HG03135 (cell line): ENCODE results near the gene SIGLEC10.
"Not testable (repeated sequence)": the region's sequence is repeated elsewhere in the genome, so short reads cannot be mapped to it uniquely, and the experiment has no call there.

Source experiments
- ATAC-seq: cut with Tn5 transposase; IDR thresholded peaks from one replicate; pipeline ENCODE4 v1.9.1; 2021; ENCODE audit warnings: mild to moderate bottlenecking, moderate library complexity; ENCODE audit not compliant: unreplicated experiment

SIGLEC10 gene, protein sequence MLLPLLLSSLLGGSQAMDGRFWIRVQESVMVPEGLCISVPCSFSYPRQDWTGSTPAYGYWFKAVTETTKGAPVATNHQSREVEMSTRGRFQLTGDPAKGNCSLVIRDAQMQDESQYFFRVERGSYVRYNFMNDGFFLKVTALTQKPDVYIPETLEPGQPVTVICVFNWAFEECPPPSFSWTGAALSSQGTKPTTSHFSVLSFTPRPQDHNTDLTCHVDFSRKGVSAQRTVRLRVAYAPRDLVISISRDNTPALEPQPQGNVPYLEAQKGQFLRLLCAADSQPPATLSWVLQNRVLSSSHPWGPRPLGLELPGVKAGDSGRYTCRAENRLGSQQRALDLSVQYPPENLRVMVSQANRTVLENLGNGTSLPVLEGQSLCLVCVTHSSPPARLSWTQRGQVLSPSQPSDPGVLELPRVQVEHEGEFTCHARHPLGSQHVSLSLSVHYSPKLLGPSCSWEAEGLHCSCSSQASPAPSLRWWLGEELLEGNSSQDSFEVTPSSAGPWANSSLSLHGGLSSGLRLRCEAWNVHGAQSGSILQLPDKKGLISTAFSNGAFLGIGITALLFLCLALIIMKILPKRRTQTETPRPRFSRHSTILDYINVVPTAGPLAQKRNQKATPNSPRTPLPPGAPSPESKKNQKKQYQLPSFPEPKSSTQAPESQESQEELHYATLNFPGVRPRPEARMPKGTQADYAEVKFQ

GRCh38 chr19:51417107-51417809, at the start of gene SIGLEC10:
Gene SIGLEC10 (minus strand): TSS chr19:51417642. CDS start chr19:51417581, 61 bp downstream.
- no peak for ATAC-seq

DNA sequence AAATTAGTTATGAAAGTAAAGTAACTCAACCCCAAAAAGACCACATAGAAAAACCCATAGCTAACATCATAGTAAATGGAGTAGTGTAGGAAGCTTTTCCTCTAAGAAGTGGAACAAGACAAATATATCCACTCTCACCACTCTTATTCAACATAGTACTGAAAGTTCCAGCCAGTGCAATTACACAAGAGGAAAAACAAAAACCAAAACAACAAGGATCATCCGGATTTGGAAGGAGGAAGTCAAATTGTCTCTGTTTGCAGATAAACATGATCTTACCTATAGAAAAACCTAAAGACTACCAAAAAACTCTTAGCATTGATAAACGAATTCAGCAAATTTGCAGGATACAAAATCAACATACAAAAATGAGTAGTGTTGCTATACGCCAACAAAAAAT, 49.3 kb upstream of the SIGLEC10 start:
- no peak for ATAC-seq

DNA sequence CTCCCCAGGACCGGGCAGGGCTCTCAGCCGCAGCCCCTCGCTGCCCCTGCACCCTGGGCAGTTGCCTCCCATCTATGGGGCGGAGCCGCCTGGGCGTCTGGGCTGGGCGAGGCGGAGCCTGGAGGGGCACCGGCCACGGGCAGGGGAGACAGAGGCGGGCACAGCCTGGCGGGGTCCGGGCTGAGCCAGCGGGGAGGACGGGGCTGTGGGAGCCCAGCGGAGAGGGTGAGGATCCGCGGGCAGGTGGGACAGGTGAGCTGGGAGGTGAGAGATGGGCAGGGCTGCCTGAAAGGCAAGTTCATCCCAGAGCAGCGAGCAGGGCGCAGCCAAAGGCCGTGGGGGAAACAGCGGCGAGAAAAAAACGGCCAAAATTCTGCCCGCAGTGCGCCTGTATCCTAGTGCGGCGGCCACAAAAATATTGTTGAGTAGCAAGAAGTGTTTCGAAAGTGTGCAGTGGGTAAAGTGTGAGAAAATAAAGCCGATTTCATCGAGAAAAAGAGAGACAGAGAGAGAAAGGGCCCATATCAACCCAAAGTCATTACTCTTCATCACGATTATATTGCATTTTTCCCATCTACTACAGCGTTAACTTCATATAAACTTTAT, 46.6 kb upstream of the SIGLEC10 start:
- not testable (repeated sequence) for ATAC-seq

GRCh38 chr19:51462681-51463080, 45.2 kb upstream of the SIGLEC10 start:
- no peak for ATAC-seq

DNA sequence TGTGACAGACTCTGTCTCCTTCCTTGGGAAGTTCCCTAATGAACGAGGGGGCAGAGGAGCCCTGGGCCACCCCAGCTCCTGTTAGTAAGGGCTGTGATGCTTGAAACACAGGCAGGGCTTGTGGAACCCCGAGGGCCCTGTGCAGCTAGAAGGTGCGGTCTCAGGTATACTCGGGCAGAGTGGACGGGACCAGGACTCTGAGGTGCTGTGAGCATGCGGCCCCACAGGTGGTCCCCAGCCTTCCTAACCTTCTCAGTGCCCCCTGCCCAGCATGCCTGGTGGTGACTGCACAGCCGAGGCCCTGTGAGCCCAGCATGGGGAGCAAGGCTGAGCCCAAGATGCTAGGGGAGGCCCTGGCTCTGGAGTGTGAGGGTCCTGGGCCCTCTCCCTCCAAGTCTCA, 44.8 kb upstream of the SIGLEC10 start:
- ATAC-seq, result no peak

- no peak for ATAC-seq
These were observed 44.3 kb upstream of the SIGLEC10 start for GRCh38 chr19:51461723-51462161.

DNA sequence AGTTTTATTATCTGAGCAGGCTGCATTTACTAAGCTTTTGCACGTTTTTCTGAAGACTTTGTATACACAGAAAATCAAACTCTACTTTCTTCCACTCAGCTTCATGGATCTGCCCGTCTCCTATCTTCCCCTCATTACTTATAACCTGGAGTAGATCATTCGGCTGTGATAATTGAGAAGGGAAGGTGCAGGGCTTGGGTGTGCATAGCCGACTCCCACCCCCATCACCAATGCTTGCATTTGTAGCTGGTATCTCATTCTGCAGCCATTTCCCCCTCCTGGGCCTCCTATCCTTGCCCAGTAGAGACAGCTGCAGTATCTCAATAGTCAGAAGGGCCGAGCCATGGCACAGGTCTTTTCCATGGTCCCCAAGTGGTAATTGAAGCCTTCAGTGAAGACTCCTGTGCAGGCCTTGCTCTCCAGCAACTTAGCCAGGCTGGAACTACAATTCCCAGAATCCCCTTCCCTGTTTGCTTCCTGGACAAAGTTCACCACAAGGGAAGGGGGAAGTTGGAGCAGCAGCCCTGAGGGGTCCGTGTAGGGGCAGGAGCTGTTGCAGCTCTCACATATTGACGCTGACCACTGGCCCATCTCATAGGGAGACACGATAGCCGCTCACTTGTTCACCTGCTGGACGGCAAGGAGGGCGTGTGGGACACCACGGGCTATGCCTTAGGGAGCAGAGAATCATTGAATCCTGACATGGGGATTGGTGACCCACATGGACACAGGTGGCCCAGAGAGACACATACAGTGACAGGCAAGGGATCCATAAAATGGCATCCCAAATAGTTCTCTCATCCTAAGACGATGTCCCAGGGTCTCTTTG, 42.9 kb upstream of the SIGLEC10 start:
- ATAC-seq, result no peak

DNA sequence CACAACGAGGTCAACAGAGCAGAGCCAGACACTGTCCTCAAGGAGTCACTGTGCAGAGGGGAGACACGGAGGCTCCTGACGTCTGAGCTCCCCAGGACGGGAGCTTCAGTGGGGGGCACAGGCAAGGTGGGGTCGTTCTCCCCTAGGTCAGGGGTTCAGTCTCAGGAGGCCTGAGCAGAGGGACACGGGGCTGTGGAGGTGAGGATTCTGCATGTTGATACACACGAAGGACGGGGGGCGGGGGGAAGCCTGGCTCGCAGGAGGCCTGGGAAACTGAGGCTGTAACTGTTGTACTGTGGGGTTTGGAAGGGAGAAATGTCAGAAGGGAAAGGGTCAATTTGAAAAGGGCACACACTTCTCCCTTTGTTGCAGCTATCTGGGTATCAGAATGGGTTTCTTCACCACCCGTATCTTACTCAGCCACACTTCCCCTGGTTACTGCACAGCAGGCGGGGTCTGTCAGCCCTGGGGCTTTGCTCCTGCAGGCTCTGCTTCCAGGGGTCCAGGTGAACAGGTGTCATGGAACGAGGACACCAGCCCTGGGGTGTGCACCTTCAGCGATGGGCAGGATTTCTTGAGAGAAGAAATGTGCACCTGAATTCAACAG, 41.6 kb upstream of the SIGLEC10 start:
- ATAC-seq, result no peak

- no peak for ATAC-seq
These were observed 40.7 kb upstream of the SIGLEC10 start, which contains the start of gene SIGLEC8 for GRCh38 chr19:51458051-51458645. Gene SIGLEC8 (minus strand): TSS chr19:51458454. CDS start chr19:51458387, 67 bp downstream.

GRCh38 chr19:51457351-51458013, 40.0 kb upstream of the SIGLEC10 start:
- no peak for ATAC-seq

GRCh38 chr19:51456541-51457290, 39.3 kb upstream of the SIGLEC10 start:
- ATAC-seq, result no peak

DNA sequence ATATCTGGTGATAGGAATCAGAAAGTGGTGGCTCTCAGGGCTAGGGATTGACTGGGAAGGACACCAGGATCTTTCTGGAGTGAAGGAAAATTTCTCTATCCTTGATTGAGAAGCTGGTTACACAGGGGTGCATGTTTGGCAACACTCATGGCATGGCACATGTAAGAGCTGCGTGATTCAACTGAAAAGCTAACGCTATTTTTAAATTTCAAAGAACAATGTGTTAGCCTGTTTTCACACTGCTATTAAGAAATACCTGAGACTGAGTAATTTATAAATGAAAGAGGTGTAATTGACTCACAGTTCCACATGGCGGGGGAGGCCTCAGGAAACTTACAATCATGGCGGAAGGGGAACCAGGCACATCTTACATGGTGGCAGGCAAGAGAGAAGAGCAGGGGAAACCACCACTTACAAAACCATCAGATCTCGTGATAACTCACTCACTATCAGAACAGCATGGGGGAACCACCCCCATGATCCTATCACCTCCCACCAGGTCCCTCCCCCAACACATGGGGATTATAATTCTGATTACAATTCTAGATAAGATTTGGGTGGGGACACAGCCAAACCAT, 33.4 kb upstream of the SIGLEC10 start:
- ATAC-seq, result no peak

DNA sequence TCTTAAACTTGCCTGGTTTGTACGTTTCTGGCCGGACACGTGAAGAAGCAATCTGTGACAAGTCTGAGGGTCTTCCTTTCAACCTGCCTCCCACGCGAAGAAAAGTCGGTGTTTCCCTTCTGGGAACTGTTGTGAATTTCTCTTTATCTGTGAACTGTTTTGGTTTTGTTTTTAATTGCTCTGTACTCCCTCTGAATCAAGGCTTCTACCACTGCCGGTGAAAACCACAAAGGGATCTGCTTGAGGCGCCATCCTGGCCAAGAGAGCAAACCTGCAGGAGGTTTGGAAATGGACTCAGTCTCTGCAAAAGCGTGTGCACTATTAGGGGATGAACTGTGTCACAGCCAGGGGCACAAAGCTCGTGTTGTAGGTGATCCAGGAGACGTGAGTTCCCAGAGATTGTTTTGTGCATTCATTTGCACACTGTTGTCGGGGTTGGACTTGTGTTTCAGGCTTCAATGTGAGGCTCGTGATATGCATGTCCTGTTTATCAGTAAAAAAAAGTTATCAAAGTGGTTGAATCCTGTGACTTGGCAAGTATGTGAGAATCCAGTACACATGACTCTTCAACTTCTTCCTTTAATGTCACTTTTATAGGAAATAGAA, 31.1 kb upstream of the SIGLEC10 start:
- ATAC-seq, result no peak

GRCh38 chr19:51448011-51448410, 30.6 kb upstream of the SIGLEC10 start:
- ATAC-seq, result no peak

- not testable (repeated sequence) for ATAC-seq
These were observed 30.1 kb upstream of the SIGLEC10 start for GRCh38 chr19:51447510-51447909.

DNA sequence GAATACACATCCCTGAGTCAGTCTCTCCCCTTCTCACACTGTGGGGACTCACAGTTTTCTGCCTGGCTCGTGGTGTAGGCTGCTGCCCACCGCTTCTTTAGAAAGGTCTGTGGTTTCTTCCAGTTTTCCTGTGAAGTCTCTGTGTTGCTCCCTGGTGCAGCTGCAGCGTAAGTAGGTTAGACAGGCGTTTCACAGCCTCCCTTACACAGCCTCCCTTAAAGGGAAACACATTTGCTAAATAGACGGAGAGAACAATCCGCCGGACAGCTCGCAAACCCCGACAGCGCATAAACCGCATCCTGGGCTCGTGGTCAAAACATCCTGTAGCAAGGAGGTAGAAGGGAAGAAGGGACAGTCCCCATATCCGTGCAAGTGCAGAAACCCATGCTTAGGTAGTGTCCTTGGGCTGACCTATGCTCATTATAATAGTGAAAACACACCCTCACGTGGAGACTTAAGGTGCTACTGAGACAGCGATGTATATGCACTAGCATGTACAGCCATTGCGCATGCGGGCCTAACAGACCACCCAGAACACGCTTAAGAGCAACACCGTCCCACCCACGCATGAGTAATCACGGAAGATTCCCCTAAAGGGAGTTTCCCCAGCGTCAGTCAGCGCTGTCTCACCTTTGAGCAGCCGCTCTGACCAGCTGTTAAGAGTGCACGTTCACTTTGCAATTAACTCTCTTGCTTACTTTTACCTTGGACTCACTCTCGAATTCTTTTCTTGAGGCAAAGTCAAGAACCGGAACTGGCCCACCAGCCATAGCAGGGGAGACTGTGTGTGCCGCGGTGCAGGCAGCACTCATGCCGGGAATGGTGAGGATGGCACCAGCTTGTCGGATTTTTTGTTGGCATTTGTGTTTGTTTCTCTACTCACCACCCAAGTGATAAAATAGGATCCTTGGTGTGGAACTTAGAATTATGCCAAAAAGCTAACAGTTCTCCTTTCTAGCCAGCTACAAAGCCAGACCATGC, 24.3 kb upstream of the SIGLEC10 start:
- peak; percentile 95 for ATAC-seq
